Neural cell (in vitro differentiated cells): ENCODE results near the gene TOLLIP. TPM values are rescaled to one million over a fixed set of nuclear protein-coding genes. Genes with fewer than 3 reads are reported as not detected.

Source experiments
- H2AFZ ChIP-seq: fragments of 200-600, 300-800 bp; sonication (generic), shearing (Covaris generic); 2 replicates; pipeline ENCODE4 v1.6.0; 2014; ENCODE audit warnings: low read depth, mild to moderate bottlenecking, antibody characterized with exemption, low read length, moderate library complexity
- H3F3A ChIP-seq: fragments of 200-600 bp; shearing (Covaris generic); 2 replicates; pipeline ENCODE4 v1.6.1; 2016; ENCODE audit warnings: mild to moderate bottlenecking, moderate library complexity, mixed read lengths, antibody characterized with exemption, low read length; ENCODE audit not compliant: insufficient read depth, poor library complexity, severe bottlenecking
- H3K27ac ChIP-seq: fragments of 200-600, 300-800 bp; sonication (generic), shearing (Covaris generic); 2 replicates; pipeline ENCODE4 v1.5.1; 2014; ENCODE audit warnings: mild to moderate bottlenecking, low read length, moderate library complexity
- H3K27me3 ChIP-seq: fragments of 300-800, 200-600 bp; sonication (generic), shearing (Covaris generic); 2 replicates; pipeline ENCODE4 v1.6.0; 2014; ENCODE audit warnings: mild to moderate bottlenecking, low read depth, low read length, moderate library complexity; ENCODE audit not compliant: insufficient read depth
- H3K36me3 ChIP-seq: fragments of 300-800, 200-600 bp; sonication (generic), shearing (Covaris generic); 2 replicates; pipeline ENCODE4 v1.5.1; 2014; ENCODE audit warnings: mild to moderate bottlenecking, antibody characterized with exemption, low read length, moderate library complexity; ENCODE audit not compliant: insufficient read depth
- H3K4me2 ChIP-seq: fragments of 300-800, 200-600 bp; sonication (generic), shearing (Covaris generic); 2 replicates; pipeline ENCODE4 v1.6.0; 2014; ENCODE audit warnings: mild to moderate bottlenecking, low read length
- H3K4me3 ChIP-seq: fragments of 300-800, 200-600 bp; sonication (generic), shearing (Covaris generic); 2 replicates; pipeline ENCODE4 v1.5.1; 2014; ENCODE audit warnings: mild to moderate bottlenecking, low read length, moderate library complexity
- H3K79me2 ChIP-seq: fragments of 200-600 bp; shearing (Covaris generic); replicated peaks from 2 replicates; pipeline ENCODE4 v1.6.0; 2014; ENCODE audit warnings: mild to moderate bottlenecking, low read length, moderate library complexity; ENCODE audit not compliant: insufficient read depth
- H3K9ac ChIP-seq: fragments of 300-800, 200-600 bp; sonication (generic), shearing (Covaris generic); 2 replicates; pipeline ENCODE4 v1.6.1; 2016; ENCODE audit warnings: mild to moderate bottlenecking, low read length, mixed read lengths
- H3K9me2 ChIP-seq: fragments of 200-600 bp; shearing (Covaris generic); 2 replicates; pipeline ENCODE4 v1.6.1; 2016; ENCODE audit warnings: mild to moderate bottlenecking, low read length, mixed read lengths; ENCODE audit not compliant: insufficient read depth
- H3K9me3 ChIP-seq: fragments of 200-600, 300-800 bp; sonication (generic), shearing (Covaris generic); 2 replicates; pipeline ENCODE4 v1.6.1; 2016; ENCODE audit warnings: mild to moderate bottlenecking, mixed run types, low read length, moderate library complexity, mixed read lengths
- H4K20me1 ChIP-seq: fragments of 200-600 bp; shearing (Covaris generic); 2 replicates; pipeline ENCODE4 v1.6.1; 2016; ENCODE audit warnings: mild to moderate bottlenecking, mixed run types; ENCODE audit not compliant: insufficient read depth
- CTCF ChIP-seq: fragments of 450-650 bp; IDR thresholded peaks from 2 replicates; pipeline ENCODE4 v1.5.1; 2014; ENCODE audit warnings: antibody characterized with exemption, mild to moderate bottlenecking, moderate library complexity; ENCODE audit not compliant: poor library complexity, severe bottlenecking
- EP300 ChIP-seq: fragments of 450-650 bp; conservative IDR thresholded peaks from 2 replicates; pipeline ENCODE4 v1.6.1; 2014; ENCODE audit warnings: antibody characterized with exemption, mild to moderate bottlenecking, moderate library complexity; ENCODE audit not compliant: poor library complexity, severe bottlenecking
- EZH2 ChIP-seq: fragments of 200-600, 300-800 bp; shearing (Covaris generic), sonication (generic); IDR thresholded peaks from 2 replicates; pipeline ENCODE4 v1.6.1; 2014; ENCODE audit warnings: antibody characterized with exemption, low read length, borderline replicate concordance, mild to moderate bottlenecking; ENCODE audit not compliant: insufficient read depth, poor library complexity, severe bottlenecking
- MXI1 ChIP-seq: fragments of 450-650 bp; conservative IDR thresholded peaks from 2 replicates; pipeline ENCODE4 v1.6.1; 2014; ENCODE audit warnings: antibody characterized with exemption, mild to moderate bottlenecking; ENCODE audit not compliant: poor library complexity, severe bottlenecking
- POLR2AphosphoS5 ChIP-seq: IDR thresholded peaks from 2 replicates; pipeline ENCODE4 v1.6.1; 2012
- RAD21 ChIP-seq: fragments of 450-650 bp; conservative IDR thresholded peaks from 2 replicates; pipeline ENCODE4 v1.6.1; 2014; ENCODE audit warnings: antibody characterized with exemption, mild to moderate bottlenecking, moderate library complexity
- REST ChIP-seq: IDR thresholded peaks from 2 replicates; pipeline ENCODE4 v1.6.1; 2012; ENCODE audit warnings: borderline replicate concordance
- SMC3 ChIP-seq: fragments of 450-650 bp; conservative IDR thresholded peaks from 2 replicates; pipeline ENCODE4 v1.6.1; 2014; ENCODE audit warnings: antibody characterized with exemption, mild to moderate bottlenecking, moderate library complexity; ENCODE audit not compliant: poor library complexity
- TAF1 ChIP-seq: IDR thresholded peaks from 2 replicates; pipeline ENCODE4 v1.6.1; 2012; ENCODE audit warnings: low read depth
- polyA plus RNA-seq: library from polyadenylated mRNA; depleted of rRNA; stranded (reverse); fragments of >200 nt; gene quantifications from 2 replicates; pipeline ENCODE4 v1.2.3, GENCODE V29; 2014

The TOLLIP gene
- polyA plus RNA-seq, 1 donor from 2014 or later, result 24.1 TPM

GRCh38 chr11:1277936-1278512 lies 31.4 kb downstream of the TOLLIP start:
- Histone ChIP-seq H3F3A (no peaks in the 10 kb centered on the region), H3K27ac (no peak overlapping the region), H3K79me2 (no peaks in the 10 kb centered on the region), H3K9me2 (no peaks in the 10 kb centered on the region), H3K4me2 (no peak overlapping the region), H3K9ac (no peak overlapping the region), H4K20me1 (no peaks in the 10 kb centered on the region), H3K36me3 (no peaks in the 10 kb centered on the region), H3K9me3 (no peaks in the 10 kb centered on the region), H3K4me3 (no peak overlapping the region), H3K27me3 (no peaks in the 10 kb centered on the region), H2AFZ (no peak overlapping the region)
- TF ChIP-seq REST (no peak), EZH2 (no peak), POLR2AphosphoS5 (no peak), RAD21 (no peak), EP300 (no peak), MXI1 (no peak), SMC3 (no peak), TAF1 (no peak), CTCF (no peak)

DNA sequence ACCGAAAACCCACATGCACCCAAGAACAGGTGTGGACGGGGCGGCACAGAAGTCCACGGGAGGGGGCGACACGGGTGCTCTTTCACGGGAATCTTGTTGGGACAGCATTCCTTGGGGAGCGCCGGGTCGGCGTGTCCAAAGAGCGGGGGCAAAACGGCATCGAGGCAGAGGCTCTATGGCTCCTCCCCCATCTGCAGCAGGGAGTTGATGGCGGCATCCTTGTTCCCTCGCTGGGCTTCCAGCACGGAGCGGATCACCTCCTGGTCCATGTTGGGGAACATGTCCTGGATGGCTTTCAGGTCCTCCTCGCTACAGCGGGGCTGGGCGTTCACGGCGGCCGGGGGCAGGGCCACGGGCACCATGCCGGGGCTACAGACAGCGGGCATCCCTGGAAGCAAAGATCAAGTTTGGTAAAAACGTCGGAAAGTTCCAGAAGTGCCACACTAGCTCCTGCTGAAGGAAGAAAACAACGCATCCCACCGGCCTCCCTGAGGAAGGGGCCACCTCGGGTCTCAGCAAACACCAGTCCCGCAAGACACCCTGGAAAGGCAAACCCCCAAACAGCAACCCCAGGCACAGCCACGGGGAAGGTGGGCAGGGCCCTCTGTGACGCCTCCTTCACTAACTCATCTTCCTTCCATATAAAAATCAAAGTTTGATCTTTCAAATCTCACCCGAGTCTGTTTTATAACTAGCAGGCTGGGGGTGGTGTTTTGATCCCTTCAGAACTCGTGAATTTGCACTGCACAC lies 32.4 kb downstream of the TOLLIP start:
- no peaks in the 10 kb centered on the region for H4K20me1 ChIP-seq

More for the DNA sequence above, 32.4 kb downstream of the TOLLIP start:
- Histone ChIP-seq H3K9ac (no peak overlapping the region), H3K36me3 (no peaks in the 10 kb centered on the region), H3K27ac (no peak overlapping the region), H3K9me3 (no peaks in the 10 kb centered on the region), H3K27me3 (no peaks in the 10 kb centered on the region), H3K4me3 (no peak overlapping the region), H3F3A (no peaks in the 10 kb centered on the region), H3K79me2 (no peaks in the 10 kb centered on the region), H3K9me2 (no peaks in the 10 kb centered on the region), H3K4me2 (no peak overlapping the region), H2AFZ (no peak overlapping the region)
- no peak for TF ChIP-seq POLR2AphosphoS5
- TF ChIP-seq SMC3, result no peak
- TF ChIP-seq RAD21, result no peak
- no peak for TF ChIP-seq REST
- no peak for TF ChIP-seq EZH2
- TF ChIP-seq CTCF, result no peak
- TF ChIP-seq MXI1, result no peak
- no peak for TF ChIP-seq TAF1
